GM12801 (cell line): ENCODE data around the gene HBG2.

Experiments
- CTCF ChIP-seq: IDR thresholded peaks from one replicate; pipeline ENCODE4 v1.5.1; 2011; ENCODE audit warnings: control low read depth; ENCODE audit not compliant: insufficient read length; ENCODE audit errors: extremely low read depth

The HBG2 gene

GRCh38 chr11:5245155-5245554, 9.4 kb downstream of the HBG2 start:
- no peak for TF ChIP-seq CTCF

- TF ChIP-seq CTCF = no peak
These were observed 10.8 kb downstream of the HBG2 start for GRCh38 chr11:5243816-5244180.

- no peak for TF ChIP-seq CTCF
These were observed 11.4 kb downstream of the HBG2 start for GRCh38 chr11:5242933-5243815.

GRCh38 chr11:5242208-5242607, 12.4 kb downstream of the HBG2 start:
- no peak for TF ChIP-seq CTCF

- TF ChIP-seq CTCF = no peak
These were observed 13.1 kb downstream of the HBG2 start for GRCh38 chr11:5241458-5241857.

- no peak for TF ChIP-seq CTCF
These were observed 14.1 kb downstream of the HBG2 start for GRCh38 chr11:5240458-5240857.

- no peak for TF ChIP-seq CTCF
These were observed 14.5 kb downstream of the HBG2 start for GRCh38 chr11:5240056-5240455.
